Loucy (cell line): ENCODE data around the gene CCDC69.

Source experiments
- EZH2phosphoT487 ChIP-seq: fragments of 200-600 bp; IDR thresholded peaks from 2 replicates; pipeline ENCODE4 v1.6.1; 2018; ENCODE audit warnings: antibody characterized with exemption, mild to moderate bottlenecking, moderate library complexity, borderline replicate concordance
- TF ChIP-seq, protein P1 (sequence below): fragments of 200-600 bp; sonication (generic); conservative IDR thresholded peaks from 2 replicates; pipeline ENCODE4 v1.5.1; 2014; ENCODE audit warnings: mild to moderate bottlenecking, antibody characterized with exemption, low read length

- TF ChIP-seq, protein P1, sequence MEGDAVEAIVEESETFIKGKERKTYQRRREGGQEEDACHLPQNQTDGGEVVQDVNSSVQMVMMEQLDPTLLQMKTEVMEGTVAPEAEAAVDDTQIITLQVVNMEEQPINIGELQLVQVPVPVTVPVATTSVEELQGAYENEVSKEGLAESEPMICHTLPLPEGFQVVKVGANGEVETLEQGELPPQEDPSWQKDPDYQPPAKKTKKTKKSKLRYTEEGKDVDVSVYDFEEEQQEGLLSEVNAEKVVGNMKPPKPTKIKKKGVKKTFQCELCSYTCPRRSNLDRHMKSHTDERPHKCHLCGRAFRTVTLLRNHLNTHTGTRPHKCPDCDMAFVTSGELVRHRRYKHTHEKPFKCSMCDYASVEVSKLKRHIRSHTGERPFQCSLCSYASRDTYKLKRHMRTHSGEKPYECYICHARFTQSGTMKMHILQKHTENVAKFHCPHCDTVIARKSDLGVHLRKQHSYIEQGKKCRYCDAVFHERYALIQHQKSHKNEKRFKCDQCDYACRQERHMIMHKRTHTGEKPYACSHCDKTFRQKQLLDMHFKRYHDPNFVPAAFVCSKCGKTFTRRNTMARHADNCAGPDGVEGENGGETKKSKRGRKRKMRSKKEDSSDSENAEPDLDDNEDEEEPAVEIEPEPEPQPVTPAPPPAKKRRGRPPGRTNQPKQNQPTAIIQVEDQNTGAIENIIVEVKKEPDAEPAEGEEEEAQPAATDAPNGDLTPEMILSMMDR = no peak
- no peak for TF ChIP-seq EZH2phosphoT487
These were observed 45.5 kb downstream of the CCDC69 start for GRCh38 chr5:151178372-151178771.
